ENCODE measurements around the gene HOTAIR. TPM values are rescaled to one million over a fixed set of nuclear protein-coding genes. Genes with fewer than 3 reads are reported as not detected.

Gene HOTAIR
- polyA plus RNA-seq, 1 donor, result 0.04 TPM

- H3K4me1 ChIP-seq (ENCODE audit: control insufficient read depth, insufficient read depth, low read length), result peaks cover 31% of the 10 kb centered on the region
- no peak for DNase-seq
- peaks cover 95% of the 10 kb centered on the region for H3K27me3 ChIP-seq (ENCODE audit: control insufficient read depth, insufficient read depth, low read length)
- no peaks in the 10 kb centered on the region for H3K36me3 ChIP-seq (ENCODE audit: control insufficient read depth, insufficient read depth, low read length)
- H3K4me3 ChIP-seq (ENCODE audit: low read length), result no peak overlapping the region
- WGBS (ENCODE audit: insufficient coverage, low lambda C conversion rate), result 100% methylated on average over 2 of the region's 9 CpGs
- H3K27ac ChIP-seq (ENCODE audit: low read length), result no peak overlapping the region
- peaks cover 18% of the 10 kb centered on the region for H3K9me3 ChIP-seq (ENCODE audit: control insufficient read depth, low read depth, low read length)
Measured at GRCh38 chr12:53976823-53977595, 2.3 kb upstream of the HOTAIR start.

GRCh38 chr12:53976172-53976822 lies 1.5 kb upstream of the HOTAIR start:
- peaks cover 31% of the 10 kb centered on the region for H3K4me1 ChIP-seq (ENCODE audit: control insufficient read depth, insufficient read depth, low read length)
- no peak for DNase-seq
- 40% methylated on average over 1 of the region's 21 CpGs for WGBS (ENCODE audit: insufficient coverage, low lambda C conversion rate)
- peaks cover 18% of the 10 kb centered on the region for H3K9me3 ChIP-seq (ENCODE audit: control insufficient read depth, low read depth, low read length)
- H3K27me3 ChIP-seq (ENCODE audit: control insufficient read depth, insufficient read depth, low read length), result peaks cover 96% of the 10 kb centered on the region
- no peak overlapping the region for H3K27ac ChIP-seq (ENCODE audit: low read length)
- H3K4me3 ChIP-seq (ENCODE audit: low read length), result no peak overlapping the region
- H3K36me3 ChIP-seq (ENCODE audit: control insufficient read depth, insufficient read depth, low read length), result no peaks in the 10 kb centered on the region

GRCh38 chr12:53975479-53976152 lies 862 bp upstream of the HOTAIR start:
- Histone ChIP-seq H3K4me3 (ENCODE audit: low read length) (no peak overlapping the region), H3K4me1 (ENCODE audit: control insufficient read depth, insufficient read depth, low read length) (peaks cover 31% of the 10 kb centered on the region), H3K27me3 (ENCODE audit: control insufficient read depth, insufficient read depth, low read length) (peaks cover 96% of the 10 kb centered on the region), H3K27ac (ENCODE audit: low read length) (no peak overlapping the region), H3K9me3 (ENCODE audit: control insufficient read depth, low read depth, low read length) (peaks cover 18% of the 10 kb centered on the region), H3K36me3 (ENCODE audit: control insufficient read depth, insufficient read depth, low read length) (no peaks in the 10 kb centered on the region)
- DNase-seq, result peak in 1 of 2 donors; percentile 40
- WGBS (ENCODE audit: insufficient coverage, low lambda C conversion rate), result no CpG with 5 or more reads among the region's 31 CpGs

- no peak for DNase-seq
- Histone ChIP-seq H3K27ac (ENCODE audit: low read length) (no peak overlapping the region), H3K4me3 (ENCODE audit: low read length) (peak overlapping the region; percentile 45), H3K9me3 (ENCODE audit: control insufficient read depth, low read depth, low read length) (peaks cover 18% of the 10 kb centered on the region), H3K36me3 (ENCODE audit: control insufficient read depth, insufficient read depth, low read length) (no peaks in the 10 kb centered on the region), H3K27me3 (ENCODE audit: control insufficient read depth, insufficient read depth, low read length) (peaks cover 98% of the 10 kb centered on the region), H3K4me1 (ENCODE audit: control insufficient read depth, insufficient read depth, low read length) (peaks cover 29% of the 10 kb centered on the region)
- no CpG with 5 or more reads among the region's 25 CpGs for WGBS (ENCODE audit: insufficient coverage, low lambda C conversion rate)
Measured at GRCh38 chr12:53975064-53975471, 314 bp upstream of the HOTAIR start.

- H3K4me1 ChIP-seq (ENCODE audit: control insufficient read depth, insufficient read depth, low read length), result peaks cover 17% of the 10 kb centered on the region
- H3K27ac ChIP-seq (ENCODE audit: low read length), result no peak overlapping the region
- H3K36me3 ChIP-seq (ENCODE audit: control insufficient read depth, insufficient read depth, low read length), result no peaks in the 10 kb centered on the region
- no CpG with 5 or more reads among the region's 71 CpGs for WGBS (ENCODE audit: insufficient coverage, low lambda C conversion rate)
- peak in 1 of 2 donors; percentile 59 for DNase-seq
- peak overlapping the region; percentile 45 for H3K4me3 ChIP-seq (ENCODE audit: low read length)
- H3K27me3 ChIP-seq (ENCODE audit: control insufficient read depth, insufficient read depth, low read length), result peaks cover 98% of the 10 kb centered on the region
- peaks cover 18% of the 10 kb centered on the region for H3K9me3 ChIP-seq (ENCODE audit: control insufficient read depth, low read depth, low read length)
Measured at GRCh38 chr12:53973236-53974042, 1.3 kb downstream of the HOTAIR start.

- DNase-seq, result no peak
- Histone ChIP-seq H3K36me3 (ENCODE audit: control insufficient read depth, insufficient read depth, low read length) (no peaks in the 10 kb centered on the region), H3K4me3 (ENCODE audit: low read length) (peak within 1 kb of the TSS; percentile 45), H3K9me3 (ENCODE audit: control insufficient read depth, low read depth, low read length) (peaks cover 18% of the 10 kb centered on the region), H3K4me1 (ENCODE audit: control insufficient read depth, insufficient read depth, low read length) (peaks cover 17% of the 10 kb centered on the region), H3K27me3 (ENCODE audit: control insufficient read depth, insufficient read depth, low read length) (peaks cover 100% of the 10 kb centered on the region), H3K27ac (ENCODE audit: low read length) (no peak within 1 kb of the TSS)
- no CpG with 5 or more reads among the region's 21 CpGs for WGBS (ENCODE audit: insufficient coverage, low lambda C conversion rate)
Measured at GRCh38 chr12:53972722-53973235, 2.0 kb downstream of the HOTAIR start, which contains the start of gene HOXC11. HOXC11 (plus strand) TSS chr12:53973126; CDS start chr12:53973242, 116 bp downstream.

- no CpG with 5 or more reads among the region's 9 CpGs for WGBS (ENCODE audit: insufficient coverage, low lambda C conversion rate)
- DNase-seq, result no peak
- peaks cover 18% of the 10 kb centered on the region for H3K9me3 ChIP-seq (ENCODE audit: control insufficient read depth, low read depth, low read length)
- H3K27ac ChIP-seq (ENCODE audit: low read length), result no peak overlapping the region
- H3K4me1 ChIP-seq (ENCODE audit: control insufficient read depth, insufficient read depth, low read length), result peaks cover 17% of the 10 kb centered on the region
- H3K4me3 ChIP-seq (ENCODE audit: low read length), result no peak overlapping the region
- H3K27me3 ChIP-seq (ENCODE audit: control insufficient read depth, insufficient read depth, low read length), result peaks cover 100% of the 10 kb centered on the region
- H3K36me3 ChIP-seq (ENCODE audit: control insufficient read depth, insufficient read depth, low read length), result no peaks in the 10 kb centered on the region
Measured at GRCh38 chr12:53972152-53972702, 2.5 kb downstream of the HOTAIR start.

GRCh38 chr12:53971686-53972085 lies 3.1 kb downstream of the HOTAIR start:
- DNase-seq, result no peak
- peaks cover 100% of the 10 kb centered on the region for H3K27me3 ChIP-seq (ENCODE audit: control insufficient read depth, insufficient read depth, low read length)
- H3K4me3 ChIP-seq (ENCODE audit: low read length), result no peak overlapping the region
- no peaks in the 10 kb centered on the region for H3K36me3 ChIP-seq (ENCODE audit: control insufficient read depth, insufficient read depth, low read length)
- H3K9me3 ChIP-seq (ENCODE audit: control insufficient read depth, low read depth, low read length), result peaks cover 19% of the 10 kb centered on the region
- no peak overlapping the region for H3K27ac ChIP-seq (ENCODE audit: low read length)
- H3K4me1 ChIP-seq (ENCODE audit: control insufficient read depth, insufficient read depth, low read length), result peaks cover 17% of the 10 kb centered on the region
- WGBS (ENCODE audit: insufficient coverage, low lambda C conversion rate), result no CpG with 5 or more reads among the region's 2 CpGs

- no peak for DNase-seq
- H3K9me3 ChIP-seq (ENCODE audit: control insufficient read depth, low read depth, low read length), result peaks cover 18% of the 10 kb centered on the region
- peaks cover 100% of the 10 kb centered on the region for H3K27me3 ChIP-seq (ENCODE audit: control insufficient read depth, insufficient read depth, low read length)
- no peak overlapping the region for H3K27ac ChIP-seq (ENCODE audit: low read length)
- H3K36me3 ChIP-seq (ENCODE audit: control insufficient read depth, insufficient read depth, low read length), result no peaks in the 10 kb centered on the region
- H3K4me1 ChIP-seq (ENCODE audit: control insufficient read depth, insufficient read depth, low read length), result peaks cover 17% of the 10 kb centered on the region
- WGBS (ENCODE audit: insufficient coverage, low lambda C conversion rate), result no CpG with 5 or more reads among the region's 3 CpGs
- H3K4me3 ChIP-seq (ENCODE audit: low read length), result no peak overlapping the region
Measured at GRCh38 chr12:53971129-53971528, 3.6 kb downstream of the HOTAIR start.

All from large intestine (tissue), 3 donors.